HEK293 (cell line): ENCODE data around the gene RMND1.
A peak's percentile ranks its signal among the peaks of the same experiment; 100 is the strongest.

Source experiments
- CTCF ChIA-PET: fragments of 350-600 bp; formaldehyde crosslinking; extraction: SDS; loops from one replicate; lab custom pipeline; 2021; ENCODE audit warnings: antibody characterized with exemption; lab: Yijun Ruan, JAX
- POLR2A ChIA-PET: fragments of 300-600 bp; formaldehyde crosslinking; extraction: SDS; loops from one replicate; lab custom pipeline; 2020; ENCODE audit warnings: antibody characterized with exemption, inconsistent platforms; lab: Yijun Ruan, JAX
- H3K27ac ChIP-seq: fragments of 200-500 bp; sonication (Bioruptor generic); 2 replicates; pipeline ENCODE4 v1.5.1; 2014; ENCODE audit warnings: low read depth, low read length, control low read depth, inconsistent platforms; ENCODE audit errors: extremely low read depth
- H3K36me3 ChIP-seq, 2 experiments: fragments of 200-500 bp in 1 of 2; sonication (Bioruptor generic) in 1 of 2; 1 replicate in 1 of 2; 2 replicates in 1 of 2; pipeline ENCODE4 v1.5.1; 2014 to 2017; ENCODE audit warnings: inconsistent platforms in 2 of 2, low read length in 2 of 2; ENCODE audit not compliant: control insufficient read depth in 2 of 2, insufficient read depth in 1 of 2
- H3K4me1 ChIP-seq: fragments of 200-500 bp; sonication (Bioruptor generic); 2 replicates; pipeline ENCODE4 v1.5.1; 2014; ENCODE audit warnings: mild to moderate bottlenecking, low read length, inconsistent platforms; ENCODE audit not compliant: control insufficient read depth, insufficient read depth
- H3K4me3 ChIP-seq: 2 replicates; pipeline ENCODE4 v1.5.1; 2011; ENCODE audit warnings: low read depth, mild to moderate bottlenecking, control low read depth, low read length, moderate library complexity
- H3K9me3 ChIP-seq: fragments of 200-500 bp; sonication (Bioruptor generic); 2 replicates; pipeline ENCODE4 v1.5.1; 2014; ENCODE audit warnings: low read depth, low read length, inconsistent platforms; ENCODE audit not compliant: control insufficient read depth, insufficient read depth
- GLI2 ChIP-seq: fragments of 450-650 bp; formaldehyde crosslinking; IDR thresholded peaks from 2 replicates; pipeline ENCODE4; 2017; ENCODE audit warnings: missing biosample characterization, missing genetic modification characterization, low read depth, borderline replicate concordance
- KLF1 ChIP-seq: fragments of 450-650 bp; formaldehyde crosslinking; IDR thresholded peaks from 2 replicates; pipeline ENCODE4 v1.5.1; 2016; ENCODE audit warnings: missing biosample characterization, missing genetic modification characterization
- REST ChIP-seq: fragments of 450-650 bp; formaldehyde crosslinking; IDR thresholded peaks from 2 replicates; pipeline ENCODE4 v1.5.1; 2016; ENCODE audit warnings: missing biosample characterization, missing genetic modification characterization
- SP2 ChIP-seq: fragments of 450-650 bp; formaldehyde crosslinking; IDR thresholded peaks from 2 replicates; pipeline ENCODE4 v1.5.1; 2016; ENCODE audit warnings: missing biosample characterization, missing genetic modification characterization
- YY2 ChIP-seq: fragments of 450-650 bp; formaldehyde crosslinking; IDR thresholded peaks from 2 replicates; pipeline ENCODE4 v1.5.1; 2016; ENCODE audit warnings: missing biosample characterization, missing genetic modification characterization
- ZNF132 ChIP-seq: fragments of 450-650 bp; formaldehyde crosslinking; IDR thresholded peaks from 2 replicates; pipeline ENCODE4 v1.5.1; 2017; ENCODE audit warnings: missing biosample characterization, missing genetic modification characterization, borderline replicate concordance
- ZNF169 ChIP-seq: fragments of 450-650 bp; formaldehyde crosslinking; IDR thresholded peaks from 2 replicates; pipeline ENCODE4 v1.5.1; 2016; ENCODE audit warnings: missing biosample characterization, missing genetic modification characterization
- ZNF341 ChIP-seq: fragments of 450-650 bp; formaldehyde crosslinking; IDR thresholded peaks from 2 replicates; pipeline ENCODE4; 2016; ENCODE audit warnings: low read depth, missing biosample characterization, missing genetic modification characterization
- ZNF366 ChIP-seq: fragments of 450-650 bp; formaldehyde crosslinking; conservative IDR thresholded peaks from 2 replicates; pipeline ENCODE4 v1.5.1; 2016; ENCODE audit warnings: missing biosample characterization, missing genetic modification characterization
- ZNF518A ChIP-seq: fragments of 450-650 bp; formaldehyde crosslinking; conservative IDR thresholded peaks from 2 replicates; pipeline ENCODE4 v1.5.1; 2016; ENCODE audit warnings: low read depth, missing biosample characterization, missing genetic modification characterization
- ZNF529 ChIP-seq: fragments of 450-650 bp; formaldehyde crosslinking; IDR thresholded peaks from 2 replicates; pipeline ENCODE4 v1.5.1; 2017; ENCODE audit warnings: missing genetic modification characterization, missing biosample characterization; ENCODE audit not compliant: insufficient replicate concordance
- ZNF596 ChIP-seq: fragments of 450-650 bp; IDR thresholded peaks from 2 replicates; pipeline ENCODE4 v1.5.0; 2018; ENCODE audit warnings: missing biosample characterization, mild to moderate bottlenecking, missing genetic modification characterization, moderate library complexity
- ZNF624 ChIP-seq: fragments of 450-650 bp; formaldehyde crosslinking; IDR thresholded peaks from 2 replicates; pipeline ENCODE4 v1.5.1; 2017; ENCODE audit warnings: missing biosample characterization, missing genetic modification characterization
- ZNF629 ChIP-seq: fragments of 450-650 bp; formaldehyde crosslinking; IDR thresholded peaks from 2 replicates; pipeline ENCODE4 v1.5.1; 2017; ENCODE audit warnings: missing biosample characterization, missing genetic modification characterization
- TF ChIP-seq, protein P1 (sequence below): fragments of 450-650 bp; formaldehyde crosslinking; IDR thresholded peaks from 2 replicates; pipeline ENCODE4 v1.5.1; 2016; ENCODE audit warnings: missing biosample characterization, missing genetic modification characterization

Gene RMND1

DNA sequence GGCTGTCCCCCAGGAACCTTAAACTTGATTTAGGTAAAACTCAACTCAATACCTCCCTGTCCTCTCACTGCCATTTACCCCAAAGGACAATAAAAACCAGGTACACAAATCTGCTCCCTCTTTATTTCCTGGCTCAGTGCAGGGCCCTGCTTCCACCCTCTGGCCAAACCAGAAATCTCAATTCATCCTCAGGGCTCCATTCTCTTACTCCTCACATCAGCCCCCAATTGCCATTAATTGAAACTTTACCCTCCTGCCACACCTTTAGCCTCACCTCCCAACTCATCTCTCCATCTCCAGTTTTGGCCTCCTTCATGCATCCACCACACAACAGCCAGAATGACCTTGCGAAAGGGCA, 71.1 kb downstream of the RMND1 start:
- no peaks in the 10 kb centered on the region for H3K9me3 ChIP-seq
- TF ChIP-seq REST (no peak), YY2 (tag by site-specific recombination) (no peak), ZNF169 (tag by site-specific recombination) (no peak), ZNF366 (tag by site-specific recombination) (0 out of 2 replicates have a peak, but pooled peaks have one; percentile 14)
- TF ChIP-seq, protein P1, sequence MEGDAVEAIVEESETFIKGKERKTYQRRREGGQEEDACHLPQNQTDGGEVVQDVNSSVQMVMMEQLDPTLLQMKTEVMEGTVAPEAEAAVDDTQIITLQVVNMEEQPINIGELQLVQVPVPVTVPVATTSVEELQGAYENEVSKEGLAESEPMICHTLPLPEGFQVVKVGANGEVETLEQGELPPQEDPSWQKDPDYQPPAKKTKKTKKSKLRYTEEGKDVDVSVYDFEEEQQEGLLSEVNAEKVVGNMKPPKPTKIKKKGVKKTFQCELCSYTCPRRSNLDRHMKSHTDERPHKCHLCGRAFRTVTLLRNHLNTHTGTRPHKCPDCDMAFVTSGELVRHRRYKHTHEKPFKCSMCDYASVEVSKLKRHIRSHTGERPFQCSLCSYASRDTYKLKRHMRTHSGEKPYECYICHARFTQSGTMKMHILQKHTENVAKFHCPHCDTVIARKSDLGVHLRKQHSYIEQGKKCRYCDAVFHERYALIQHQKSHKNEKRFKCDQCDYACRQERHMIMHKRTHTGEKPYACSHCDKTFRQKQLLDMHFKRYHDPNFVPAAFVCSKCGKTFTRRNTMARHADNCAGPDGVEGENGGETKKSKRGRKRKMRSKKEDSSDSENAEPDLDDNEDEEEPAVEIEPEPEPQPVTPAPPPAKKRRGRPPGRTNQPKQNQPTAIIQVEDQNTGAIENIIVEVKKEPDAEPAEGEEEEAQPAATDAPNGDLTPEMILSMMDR (tag by site-specific recombination), result 0 out of 2 replicates have a peak, but pooled peaks have one; percentile 19
- no peak overlapping the region for H3K4me3 ChIP-seq
- no peak overlapping the region for H3K27ac ChIP-seq
- H3K4me1 ChIP-seq, result no peaks in the 10 kb centered on the region
- ChIA-PET POLR2A (interaction anchor here (0.5 kb wide), 1 partner anchor 16 kb away, joined by 5 read pairs; no protein-coding TSS in a partner anchor), CTCF (no interaction called here)
- H3K36me3 ChIP-seq, result no peaks in the 10 kb centered on the region; a peak in 1 of 3 replicates

DNA sequence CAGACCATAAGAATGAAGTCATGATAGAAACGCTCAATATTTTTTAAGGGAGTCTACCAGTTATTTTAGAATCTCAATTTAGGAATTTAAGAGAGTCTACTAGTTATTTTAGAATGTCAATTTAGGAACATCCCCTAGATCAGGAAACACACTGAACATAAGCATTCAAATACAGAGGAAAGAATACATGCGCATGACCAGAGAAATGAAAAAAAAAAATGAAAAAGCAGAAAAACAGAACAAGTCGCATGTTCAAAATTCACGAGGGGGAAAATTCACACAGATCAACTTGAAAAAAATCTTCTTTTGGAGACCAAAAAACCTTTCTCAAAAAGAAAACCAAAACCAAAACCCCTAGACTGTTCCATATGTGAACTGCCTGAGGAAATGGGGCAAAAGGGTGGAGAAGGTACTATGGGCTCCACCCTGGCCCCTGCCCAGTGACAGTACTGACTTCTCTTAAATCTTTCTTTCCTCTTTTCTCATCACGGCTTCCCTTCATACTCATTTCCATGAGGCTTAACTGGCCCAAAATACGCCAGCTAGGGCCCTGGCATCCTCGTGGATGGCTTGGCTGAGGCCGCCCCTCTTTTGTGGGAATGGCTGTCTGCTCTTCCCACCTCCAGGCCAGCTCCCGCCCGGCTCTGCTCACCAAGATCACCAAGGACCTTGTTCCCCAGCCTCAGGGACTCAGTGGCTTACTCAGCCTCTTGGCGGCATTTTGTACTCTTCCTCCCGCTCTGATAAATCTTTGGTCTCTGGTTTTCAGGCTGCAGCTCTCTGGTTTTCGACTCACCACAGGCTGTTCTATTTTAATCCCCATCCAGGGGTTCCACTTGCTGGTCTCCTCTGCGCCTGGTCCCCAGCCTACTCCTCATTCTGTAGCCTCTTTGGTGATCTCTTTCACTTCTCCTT, 71.7 kb downstream of the RMND1 start:
- POLR2A ChIA-PET, result interaction anchor here (0.5 to 2.6 kb wide), 2 partner anchors 10 to 16 kb away, joined by 5 to 9 read pairs; no protein-coding TSS in a partner anchor
- CTCF ChIA-PET, result no interaction called here
- H3K4me3 ChIP-seq, result no peak overlapping the region
- no peaks in the 10 kb centered on the region for H3K9me3 ChIP-seq
- H3K36me3 ChIP-seq, result no peaks in the 10 kb centered on the region; a peak in 1 of 3 replicates
- peaks cover under 1% of the 10 kb centered on the region; the same call in 1 of the 2 replicates for H3K4me1 ChIP-seq
- H3K27ac ChIP-seq, result no peak overlapping the region
- TF ChIP-seq ZNF341 (tag by site-specific recombination) (peak; percentile 83), KLF1 (peak; percentile 39; the same call in 1 of the 2 replicates), ZNF596 (tag by site-specific recombination) (no peak)
- TF ChIP-seq, all 188 proteins: peak for 2

GRCh38 chr6:151377095-151377494, 74.8 kb downstream of the RMND1 start:
- Histone ChIP-seq H3K36me3 (peaks cover 0 to 8% of the 10 kb centered on the region in 2 experiments; a peak in 2 of 3 replicates), H3K27ac (no peak overlapping the region), H3K9me3 (no peaks in the 10 kb centered on the region), H3K4me3 (no peak overlapping the region), H3K4me1 (peaks cover 7% of the 10 kb centered on the region)
- peak; percentile 91 for TF ChIP-seq ZNF529 (tag by site-specific recombination)
- no peak for TF ChIP-seq SP2 (tag by site-specific recombination)
- CTCF ChIA-PET, result interaction anchor here (0.5 to 1.8 kb wide), 3 partner anchors 363 to 1297 kb away, joined by 3 to 6 read pairs (median 3); no protein-coding TSS in a partner anchor
- POLR2A ChIA-PET, result interaction anchor here (2.6 kb wide), 1 partner anchor 13 kb away, joined by 9 read pairs; no protein-coding TSS in a partner anchor

GRCh38 chr6:151376440-151376839, 75.5 kb downstream of the RMND1 start:
- Histone ChIP-seq H3K27ac (no peak overlapping the region), H3K9me3 (no peaks in the 10 kb centered on the region), H3K36me3 (peaks cover 3 to 14% of the 10 kb centered on the region in 2 experiments), H3K4me1 (peaks cover 7% of the 10 kb centered on the region), H3K4me3 (no peak overlapping the region)
- ChIA-PET CTCF (interaction anchor here (0.9 to 1.8 kb wide), 2 partner anchors 8 to 362 kb away, joined by 4 to 6 read pairs; no protein-coding TSS in a partner anchor), POLR2A (no interaction called here)
- TF ChIP-seq ZNF629 (tag by site-specific recombination), result no peak
- TF ChIP-seq ZNF624 (tag by site-specific recombination), result no peak
- TF ChIP-seq ZNF132 (tag by site-specific recombination), result no peak
- TF ChIP-seq GLI2 (tag by site-specific recombination), result no peak
- no peak for TF ChIP-seq ZNF518A
